Parathyroid adenoma (tissue), 2 donors: ENCODE data around the gene CD200R1.

Experiments
- H2AFZ ChIP-seq: fragments of 300-600 bp; sonication (generic); one replicate; pipeline ENCODE4 v1.7.0; 2017; ENCODE audit warnings: antibody characterized with exemption, mild to moderate bottlenecking
- H3K27ac ChIP-seq: fragments of 300-600 bp; sonication (generic); one replicate; pipeline ENCODE4 v1.7.0; 2017
- H3K27me3 ChIP-seq: fragments of 300-600 bp; sonication (generic); one replicate; pipeline ENCODE4 v1.7.0; 2017; ENCODE audit warnings: low read length; ENCODE audit not compliant: control insufficient read depth, insufficient read depth
- H3K36me3 ChIP-seq: fragments of 300-600 bp; sonication (generic); one replicate; pipeline ENCODE4 v1.7.0; 2017; ENCODE audit warnings: low read length; ENCODE audit not compliant: control insufficient read depth, insufficient read depth
- H3K4me1 ChIP-seq: fragments of 300-600 bp; sonication (generic); one replicate; pipeline ENCODE4 v1.7.0; 2017; ENCODE audit warnings: control low read depth
- H3K4me2 ChIP-seq: fragments of 300-600 bp; sonication (generic); one replicate; pipeline ENCODE4 v1.7.0; 2017; ENCODE audit warnings: low read length
- H3K4me3 ChIP-seq: fragments of 300-600 bp; sonication (generic); one replicate; pipeline ENCODE4 v1.7.0; 2017; ENCODE audit warnings: low read depth, low read length
- H3K79me2 ChIP-seq: fragments of 300-600 bp; sonication (generic); one replicate; pipeline ENCODE4 v1.7.0; 2017; ENCODE audit warnings: control low read depth
- H3K9ac ChIP-seq: fragments of 300-600 bp; sonication (generic); one replicate; pipeline ENCODE4 v1.7.0; 2017; ENCODE audit warnings: mild to moderate bottlenecking
- H3K9me3 ChIP-seq: fragments of 300-600 bp; sonication (generic); one replicate; pipeline ENCODE4 v1.7.0; 2017; ENCODE audit warnings: low read length; ENCODE audit not compliant: control insufficient read depth
- CTCF ChIP-seq: fragments of 300-600 bp; sonication (generic); IDR thresholded peaks from one replicate; pipeline ENCODE4 v1.7.0; 2017; ENCODE audit warnings: antibody characterized with exemption, mild to moderate bottlenecking
- donor health status: primary hyperparathyroidism.

CD200R1 gene

GRCh38 chr3:112873632-112874031 is 101.3 kb downstream of the CD200R1 start:
- H2AFZ ChIP-seq = no peak overlapping the region
- no peak overlapping the region for H3K4me2 ChIP-seq
- no peak overlapping the region for H3K4me3 ChIP-seq
- H3K9me3 ChIP-seq = no peaks in the 10 kb centered on the region
- H3K36me3 ChIP-seq = no peaks in the 10 kb centered on the region
- no peaks in the 10 kb centered on the region for H3K4me1 ChIP-seq
- no peak overlapping the region for H3K9ac ChIP-seq
- no peak for TF ChIP-seq CTCF
- H3K27ac ChIP-seq = no peak overlapping the region
- H3K27me3 ChIP-seq = no peaks in the 10 kb centered on the region
- no peaks in the 10 kb centered on the region for H3K79me2 ChIP-seq

DNA sequence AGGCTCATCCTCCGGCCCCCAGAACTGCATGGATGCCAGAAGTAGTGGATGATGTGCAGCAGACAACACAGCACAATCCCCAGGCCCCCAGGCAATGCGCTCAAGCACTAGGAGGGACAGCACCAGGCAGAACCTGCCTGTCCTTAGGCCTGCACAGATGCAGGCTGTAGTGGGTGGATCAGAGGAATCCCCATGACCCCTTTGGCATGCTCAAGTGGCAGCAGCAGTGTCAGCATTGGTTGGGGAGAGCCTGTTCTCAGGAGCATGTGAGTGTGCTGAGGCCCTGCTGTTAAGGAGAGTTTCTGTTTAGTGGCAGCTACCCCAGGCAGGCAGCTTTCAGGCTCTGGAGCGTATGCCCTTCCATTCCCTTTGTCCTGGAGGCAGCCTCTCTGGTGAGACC is 103.2 kb downstream of the CD200R1 start:
- H3K9me3 ChIP-seq = no peaks in the 10 kb centered on the region
- no peak overlapping the region for H3K27ac ChIP-seq
- no peaks in the 10 kb centered on the region for H3K4me1 ChIP-seq
- no peak overlapping the region for H3K4me2 ChIP-seq
- H2AFZ ChIP-seq = no peak overlapping the region
- no peak overlapping the region for H3K4me3 ChIP-seq
- no peaks in the 10 kb centered on the region for H3K79me2 ChIP-seq
- no peaks in the 10 kb centered on the region for H3K36me3 ChIP-seq
- no peak overlapping the region for H3K9ac ChIP-seq
- TF ChIP-seq CTCF = no peak
- H3K27me3 ChIP-seq = no peaks in the 10 kb centered on the region
